Measurements from ENCODE around the gene TMEM154. TPM values are rescaled to one million over a fixed set of nuclear protein-coding genes. Genes with fewer than 3 reads are reported as not detected.

Gene TMEM154
- total RNA-seq, 5 donors from 2014 or later (not counting 1 experiment from before 2014, with no cell fraction given): 19.3 to 28.5 (median 24.6) TPM

DNA sequence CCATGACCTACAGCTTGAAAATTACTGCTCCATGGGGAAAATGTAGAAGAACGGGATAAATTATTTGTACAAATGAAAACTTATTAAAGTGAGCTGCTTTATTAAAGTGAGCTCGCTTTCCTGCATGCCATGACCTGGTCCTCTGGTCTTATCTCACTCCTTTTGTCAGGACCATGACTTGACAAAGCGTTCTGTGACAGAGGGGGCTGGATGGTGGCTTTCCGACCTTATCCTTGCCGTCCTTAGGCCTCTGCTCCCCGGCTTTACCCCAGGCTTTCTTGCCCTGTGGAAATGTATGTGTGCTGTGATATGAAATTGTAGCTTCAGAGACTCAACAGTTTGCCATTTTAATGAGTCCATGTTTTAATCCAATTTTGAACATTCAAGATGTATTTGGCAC, 99.9 kb downstream of the TMEM154 start:
- Mint-ChIP-seq H3K36me3 (no peaks in the 10 kb centered on the region), H3K27me3 (no peaks in the 10 kb centered on the region), H3K4me1 (peaks cover 3 to 7% (median 4%) of the 10 kb centered on the region in 3 donors), H3K27ac (no peak overlapping the region), H3K4me3 (no peak overlapping the region), H3K9me3 (peaks cover 0 to 4% (median 0%) of the 10 kb centered on the region in 3 donors)
- H3K4me1 ChIP-seq (ENCODE audit: control insufficient read depth in 1 of 2, extremely low read depth in 1 of 2, insufficient read depth in 2 of 2, low read length in 2 of 2): peaks cover 0 to 3% of the 10 kb centered on the region in 2 experiments
- H3K9me3 ChIP-seq: no peaks in the 10 kb centered on the region
- 86% methylated on average over 1 of the region's 6 CpGs for WGBS (ENCODE audit: insufficient coverage)
- H3K27me3 ChIP-seq (replicated peaks in 1 of 2; ENCODE audit: control insufficient read depth in 2 of 2, extremely low read depth in 1 of 2, insufficient read depth in 2 of 2, low read length in 1 of 2): peaks cover 0 to 3% of the 10 kb centered on the region in 2 experiments
- DNase-seq (no peak), ATAC-seq (replicated peaks in 1 of 4) (no peak)
- no peaks in the 10 kb centered on the region for H3K36me3 ChIP-seq (ENCODE audit: control insufficient read depth in 2 of 2, extremely low read depth in 1 of 2, insufficient read depth in 1 of 2, low read length in 1 of 2)
- ChIA-PET POLR2A (interaction anchor here in 1 of 2 donors (0.6 kb wide), 1 partner anchor 1387 kb away, joined by 3 read pairs; no protein-coding TSS in a partner anchor), CTCF (interaction anchor here in 1 of 2 donors (0.9 kb wide), 1 partner anchor 78 kb away, joined by 6 read pairs; no protein-coding TSS in a partner anchor)
- no peak overlapping the region for H3K27ac ChIP-seq (ENCODE audit: low read length)
- no peak overlapping the region for H3K4me3 ChIP-seq (ENCODE audit: control insufficient read depth in 1 of 2, extremely low read depth in 1 of 2, low read length in 1 of 2)

- H3K4me3 Mint-ChIP-seq: no peak overlapping the region
- H3K27me3 Mint-ChIP-seq: no peaks in the 10 kb centered on the region
- WGBS (ENCODE audit: insufficient coverage): 97% methylated on average over 4 of the region's 11 CpGs
- H3K36me3 Mint-ChIP-seq: no peaks in the 10 kb centered on the region
- H3K27ac ChIP-seq (ENCODE audit: low read length): no peak overlapping the region
- H3K4me3 ChIP-seq (ENCODE audit: control insufficient read depth in 1 of 2, extremely low read depth in 1 of 2, low read length in 1 of 2): no peak overlapping the region
- peaks cover 0 to 1% (median 0%) of the 10 kb centered on the region in 3 donors for H3K4me1 Mint-ChIP-seq
- no peak overlapping the region for H3K27ac Mint-ChIP-seq
- no peaks in the 10 kb centered on the region for H3K4me1 ChIP-seq (ENCODE audit: control insufficient read depth in 1 of 2, extremely low read depth in 1 of 2, insufficient read depth in 2 of 2, low read length in 2 of 2)
- POLR2A ChIA-PET: interaction anchor here in 1 of 2 donors (0.6 kb wide), 1 partner anchor 10 kb away, joined by 3 read pairs; no protein-coding TSS in a partner anchor
- H3K36me3 ChIP-seq (ENCODE audit: control insufficient read depth in 2 of 2, extremely low read depth in 1 of 2, insufficient read depth in 1 of 2, low read length in 1 of 2): no peaks in the 10 kb centered on the region
- no peak for ATAC-seq (replicated peaks in 1 of 4)
- CTCF ChIA-PET: interaction anchor here in 1 of 2 donors (0.8 to 0.9 kb wide), 2 partner anchors 34 to 54 kb away, joined by 3 to 4 read pairs; no protein-coding TSS in a partner anchor
- peaks cover 0 to 4% (median 0%) of the 10 kb centered on the region in 3 donors for H3K9me3 Mint-ChIP-seq
- DNase-seq: no peak
- peaks cover 0 to 3% of the 10 kb centered on the region in 2 experiments for H3K27me3 ChIP-seq (replicated peaks in 1 of 2; ENCODE audit: control insufficient read depth in 2 of 2, extremely low read depth in 1 of 2, insufficient read depth in 2 of 2, low read length in 1 of 2)
- no peaks in the 10 kb centered on the region for H3K9me3 ChIP-seq
Measured at GRCh38 chr4:152579107-152579764, 100.6 kb downstream of the TMEM154 start.

DNA sequence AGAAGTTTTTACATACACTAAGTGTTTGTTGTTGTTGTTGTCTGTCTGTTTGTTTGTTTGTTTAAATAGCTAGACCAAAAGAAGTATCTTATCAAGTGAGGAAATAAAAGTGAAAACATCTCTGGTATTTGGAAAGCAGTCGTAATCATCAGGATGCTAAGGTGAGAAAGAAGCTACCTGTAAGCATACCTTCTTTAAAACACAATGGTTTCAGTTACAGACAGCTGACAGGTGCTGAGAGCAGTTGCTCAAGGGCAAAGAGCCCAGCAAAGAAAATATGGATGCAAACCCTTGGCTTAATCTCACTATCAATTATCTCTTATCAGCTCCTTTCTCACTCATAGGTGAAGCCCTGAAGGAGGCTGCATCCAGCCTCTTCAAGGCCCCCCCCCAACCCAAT, 101.1 kb downstream of the TMEM154 start:
- DNase-seq (no peak), ATAC-seq (replicated peaks in 1 of 4) (no peak)
- H3K27ac ChIP-seq (ENCODE audit: low read length): no peak overlapping the region
- H3K4me1 Mint-ChIP-seq: no peaks in the 10 kb centered on the region
- ChIA-PET CTCF (interaction anchor here in 1 of 2 donors (0.8 to 0.9 kb wide), 2 partner anchors 34 to 53 kb away, joined by 3 to 4 read pairs; no protein-coding TSS in a partner anchor), POLR2A (interaction anchor here in 1 of 2 donors (0.6 kb wide), 1 partner anchor 9 kb away, joined by 3 read pairs; no protein-coding TSS in a partner anchor)
- no peak overlapping the region for H3K4me3 Mint-ChIP-seq
- no peaks in the 10 kb centered on the region for H3K36me3 Mint-ChIP-seq
- peaks cover 0 to 3% of the 10 kb centered on the region in 2 experiments for H3K27me3 ChIP-seq (replicated peaks in 1 of 2; ENCODE audit: control insufficient read depth in 2 of 2, extremely low read depth in 1 of 2, insufficient read depth in 2 of 2, low read length in 1 of 2)
- WGBS (ENCODE audit: insufficient coverage): 100% methylated on average over 1 of the region's 1 CpG
- H3K27ac Mint-ChIP-seq: no peak overlapping the region
- H3K4me1 ChIP-seq (ENCODE audit: control insufficient read depth in 1 of 2, extremely low read depth in 1 of 2, insufficient read depth in 2 of 2, low read length in 2 of 2): no peaks in the 10 kb centered on the region
- no peak overlapping the region for H3K4me3 ChIP-seq (ENCODE audit: control insufficient read depth in 1 of 2, extremely low read depth in 1 of 2, low read length in 1 of 2)
- no peaks in the 10 kb centered on the region for H3K9me3 ChIP-seq
- no peaks in the 10 kb centered on the region for H3K36me3 ChIP-seq (ENCODE audit: control insufficient read depth in 2 of 2, extremely low read depth in 1 of 2, insufficient read depth in 1 of 2, low read length in 1 of 2)
- H3K9me3 Mint-ChIP-seq: peaks cover 0 to 4% (median 0%) of the 10 kb centered on the region in 3 donors
- H3K27me3 Mint-ChIP-seq: no peaks in the 10 kb centered on the region

DNA sequence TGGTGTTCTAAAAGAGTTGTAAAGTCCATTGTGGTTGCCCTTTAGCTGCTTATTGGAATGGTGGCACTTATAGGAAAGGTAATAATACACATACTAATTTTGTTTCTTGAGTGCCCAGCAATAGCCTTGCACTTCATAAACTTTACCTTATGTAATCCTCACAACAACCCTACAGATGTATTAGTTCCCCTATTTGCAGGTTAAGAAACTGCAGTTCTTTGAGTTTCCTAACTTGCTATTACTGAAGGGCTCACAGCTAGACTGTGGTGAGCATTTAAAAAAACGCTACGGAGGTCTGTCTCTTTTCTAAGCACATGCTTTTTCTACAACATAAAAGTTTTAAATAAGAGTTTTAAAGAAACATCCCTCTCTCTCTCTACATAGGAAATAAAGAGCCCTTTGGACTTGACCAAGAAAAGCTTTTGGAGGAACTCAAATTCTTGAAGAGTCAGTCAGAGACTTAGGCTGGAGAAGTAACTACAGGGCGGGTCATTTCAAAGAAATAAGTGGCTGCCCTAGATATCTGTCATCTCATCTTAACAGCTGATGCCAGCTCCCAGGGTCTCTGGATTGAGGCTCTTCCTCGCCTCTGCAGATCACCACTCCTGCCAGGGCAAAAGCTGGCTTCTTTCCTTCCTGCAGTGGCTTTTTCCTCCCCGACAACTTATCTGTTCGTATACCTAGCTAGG, 101.9 kb downstream of the TMEM154 start:
- no peaks in the 10 kb centered on the region for H3K27me3 ChIP-seq (replicated peaks in 1 of 2; ENCODE audit: control insufficient read depth in 2 of 2, extremely low read depth in 1 of 2, insufficient read depth in 2 of 2, low read length in 1 of 2)
- Mint-ChIP-seq H3K9me3 (peaks cover 0 to 4% (median 0%) of the 10 kb centered on the region in 3 donors), H3K36me3 (no peaks in the 10 kb centered on the region), H3K4me3 (no peak overlapping the region), H3K27ac (no peak overlapping the region), H3K27me3 (no peaks in the 10 kb centered on the region), H3K4me1 (no peaks in the 10 kb centered on the region)
- 93% methylated on average over 4 of the region's 6 CpGs for WGBS (ENCODE audit: insufficient coverage)
- no peaks in the 10 kb centered on the region for H3K36me3 ChIP-seq (ENCODE audit: control insufficient read depth in 2 of 2, extremely low read depth in 1 of 2, insufficient read depth in 1 of 2, low read length in 1 of 2)
- DNase-seq: no peak
- no peaks in the 10 kb centered on the region for H3K4me1 ChIP-seq (ENCODE audit: control insufficient read depth in 1 of 2, extremely low read depth in 1 of 2, insufficient read depth in 2 of 2, low read length in 2 of 2)
- H3K4me3 ChIP-seq (ENCODE audit: control insufficient read depth in 1 of 2, extremely low read depth in 1 of 2, low read length in 1 of 2): no peak overlapping the region
- no peak for ATAC-seq (replicated peaks in 1 of 4)
- H3K27ac ChIP-seq (ENCODE audit: low read length): no peak overlapping the region
- ChIA-PET CTCF (interaction anchor here (0.5 to 0.7 kb wide), 3 partner anchors 24 to 47 kb away, joined by 3 read pairs; no protein-coding TSS in a partner anchor), POLR2A (interaction anchor here in 1 of 2 donors (0.7 kb wide), 1 partner anchor 127 kb away, joined by 3 read pairs; no protein-coding TSS in a partner anchor)
- H3K9me3 ChIP-seq: no peaks in the 10 kb centered on the region

GRCh38 chr4:152575533-152575932, 104.3 kb downstream of the TMEM154 start:
- H3K27ac Mint-ChIP-seq: no peak overlapping the region
- no peak for DNase-seq
- no peaks in the 10 kb centered on the region for H3K27me3 ChIP-seq (replicated peaks in 1 of 2; ENCODE audit: control insufficient read depth in 2 of 2, extremely low read depth in 1 of 2, insufficient read depth in 2 of 2, low read length in 1 of 2)
- H3K36me3 ChIP-seq (ENCODE audit: control insufficient read depth in 2 of 2, extremely low read depth in 1 of 2, insufficient read depth in 1 of 2, low read length in 1 of 2): no peaks in the 10 kb centered on the region
- no peak overlapping the region for H3K4me3 Mint-ChIP-seq
- no peaks in the 10 kb centered on the region for H3K36me3 Mint-ChIP-seq
- ChIA-PET POLR2A (no interaction called here), CTCF (no interaction called here)
- H3K4me1 ChIP-seq (ENCODE audit: control insufficient read depth in 1 of 2, extremely low read depth in 1 of 2, insufficient read depth in 2 of 2, low read length in 2 of 2): no peaks in the 10 kb centered on the region
- H3K4me3 ChIP-seq (ENCODE audit: control insufficient read depth in 1 of 2, extremely low read depth in 1 of 2, low read length in 1 of 2): no peak overlapping the region
- no CpG with 5 or more reads among the region's 1 CpG for WGBS (ENCODE audit: insufficient coverage)
- no peaks in the 10 kb centered on the region for H3K9me3 Mint-ChIP-seq
- no peaks in the 10 kb centered on the region for H3K4me1 Mint-ChIP-seq
- H3K27ac ChIP-seq (ENCODE audit: low read length): no peak overlapping the region
- H3K9me3 ChIP-seq: no peaks in the 10 kb centered on the region
- no peaks in the 10 kb centered on the region for H3K27me3 Mint-ChIP-seq
- no peak for ATAC-seq (replicated peaks in 1 of 4)

DNA sequence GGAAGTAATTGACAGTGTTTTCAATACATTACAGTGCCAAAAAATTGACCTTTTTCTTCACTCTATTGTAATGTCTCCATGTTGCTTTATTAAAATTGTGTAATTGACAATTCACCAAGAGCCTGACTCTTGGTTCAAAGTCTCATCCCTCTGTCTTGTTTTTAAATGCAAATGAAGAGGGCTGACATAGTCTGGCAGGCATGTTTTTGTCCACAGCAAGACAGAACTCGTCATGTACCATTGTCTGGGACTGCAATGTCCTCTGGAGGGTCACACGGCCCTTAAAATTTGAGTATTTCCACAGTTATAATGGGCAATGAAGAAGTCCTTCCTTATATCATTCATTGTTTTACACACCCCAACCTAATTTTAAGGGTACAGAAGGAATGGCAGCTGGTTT, 105.9 kb downstream of the TMEM154 start:
- H3K4me3 Mint-ChIP-seq: no peak overlapping the region
- no peak overlapping the region for H3K27ac Mint-ChIP-seq
- no CpG with 5 or more reads among the region's 2 CpGs for WGBS (ENCODE audit: insufficient coverage)

More for the DNA sequence above, 105.9 kb downstream of the TMEM154 start:
- Histone ChIP-seq H3K27me3 (replicated peaks in 1 of 2; ENCODE audit: control insufficient read depth in 2 of 2, extremely low read depth in 1 of 2, insufficient read depth in 2 of 2, low read length in 1 of 2) (no peaks in the 10 kb centered on the region), H3K27ac (ENCODE audit: low read length) (no peak overlapping the region), H3K4me1 (ENCODE audit: control insufficient read depth in 1 of 2, extremely low read depth in 1 of 2, insufficient read depth in 2 of 2, low read length in 2 of 2) (no peaks in the 10 kb centered on the region), H3K4me3 (ENCODE audit: control insufficient read depth in 1 of 2, extremely low read depth in 1 of 2, low read length in 1 of 2) (no peak overlapping the region), H3K36me3 (ENCODE audit: control insufficient read depth in 2 of 2, extremely low read depth in 1 of 2, insufficient read depth in 1 of 2, low read length in 1 of 2) (no peaks in the 10 kb centered on the region), H3K9me3 (no peaks in the 10 kb centered on the region)
- CTCF ChIA-PET: interaction anchor here in 1 of 2 donors (0.9 kb wide), 1 partner anchor 48 kb away, joined by 4 read pairs; no protein-coding TSS in a partner anchor
- Mint-ChIP-seq H3K36me3 (no peaks in the 10 kb centered on the region), H3K27me3 (no peaks in the 10 kb centered on the region), H3K4me1 (no peaks in the 10 kb centered on the region), H3K9me3 (no peaks in the 10 kb centered on the region)
- ATAC-seq (replicated peaks in 1 of 4) (no peak), DNase-seq (no peak)
- POLR2A ChIA-PET: no interaction called here
